Measurements from ENCODE around the gene SCD.

Gene SCD

GRCh38 chr10:100357059-100357858 is 10.2 kb downstream of the SCD start:
- Histone ChIP-seq H3K36me3 (replicated peaks; ENCODE audit: low read depth, low read length) (peaks cover 67% of the 10 kb centered on the region), H4K20me1 (ENCODE audit: insufficient read depth, low read length) (peaks cover 46% of the 10 kb centered on the region), H3K27ac (ENCODE audit: low read length) (no peak overlapping the region), H3K4me3 (ENCODE audit: low read length) (no peak overlapping the region), H2AFZ (ENCODE audit: low read depth, low read length) (no peak overlapping the region), H3K9ac (ENCODE audit: low read length) (no peak overlapping the region), H3K27me3 (ENCODE audit: low read depth, low read length) (no peaks in the 10 kb centered on the region), H3K4me1 (ENCODE audit: low read length) (no peaks in the 10 kb centered on the region), H3K9me3 (ENCODE audit: insufficient read depth, low read length) (no peaks in the 10 kb centered on the region), H3K79me2 (ENCODE audit: low read length) (peaks cover 35% of the 10 kb centered on the region), H3K4me2 (ENCODE audit: low read length) (no peak overlapping the region)
- TF ChIP-seq CTCF (IDR thresholded peaks at IDR 0.05; ENCODE audit: low read depth, low read length) (no peak), EZH2phosphoT487 (IDR thresholded peaks at IDR 0.05; ENCODE audit: low read depth) (no peak)

- Histone ChIP-seq H3K4me1 (ENCODE audit: low read length) (no peaks in the 10 kb centered on the region), H4K20me1 (ENCODE audit: insufficient read depth, low read length) (peaks cover 37% of the 10 kb centered on the region), H2AFZ (ENCODE audit: low read depth, low read length) (no peak overlapping the region), H3K27me3 (ENCODE audit: low read depth, low read length) (no peaks in the 10 kb centered on the region), H3K9me3 (ENCODE audit: insufficient read depth, low read length) (no peaks in the 10 kb centered on the region), H3K9ac (ENCODE audit: low read length) (no peak overlapping the region), H3K36me3 (replicated peaks; ENCODE audit: low read depth, low read length) (peaks cover 52% of the 10 kb centered on the region), H3K4me2 (ENCODE audit: low read length) (no peak overlapping the region), H3K4me3 (ENCODE audit: low read length) (no peak overlapping the region), H3K27ac (ENCODE audit: low read length) (no peak overlapping the region), H3K79me2 (ENCODE audit: low read length) (peaks cover 22% of the 10 kb centered on the region; the same call in 1 of the 2 replicates)
- no peak for TF ChIP-seq EZH2phosphoT487 (IDR thresholded peaks at IDR 0.05; ENCODE audit: low read depth)
These were observed 12.0 kb downstream of the SCD start for GRCh38 chr10:100359030-100359432.

GRCh38 chr10:100359529-100360150 is 12.6 kb downstream of the SCD start:
- TF ChIP-seq EZH2phosphoT487 (IDR thresholded peaks at IDR 0.05; ENCODE audit: low read depth) (no peak), CTCF (IDR thresholded peaks at IDR 0.05; ENCODE audit: low read depth, low read length) (no peak)
- Histone ChIP-seq H3K79me2 (ENCODE audit: low read length) (peaks cover 17% of the 10 kb centered on the region; the same call in 1 of the 2 replicates), H3K4me2 (ENCODE audit: low read length) (no peak overlapping the region), H3K9ac (ENCODE audit: low read length) (no peak overlapping the region), H3K4me3 (ENCODE audit: low read length) (no peak overlapping the region), H3K9me3 (ENCODE audit: insufficient read depth, low read length) (no peaks in the 10 kb centered on the region), H3K27ac (ENCODE audit: low read length) (no peak overlapping the region), H2AFZ (ENCODE audit: low read depth, low read length) (no peak overlapping the region), H3K36me3 (replicated peaks; ENCODE audit: low read depth, low read length) (peaks cover 48% of the 10 kb centered on the region), H3K4me1 (ENCODE audit: low read length) (no peaks in the 10 kb centered on the region), H3K27me3 (ENCODE audit: low read depth, low read length) (no peaks in the 10 kb centered on the region), H4K20me1 (ENCODE audit: insufficient read depth, low read length) (peaks cover 33% of the 10 kb centered on the region)

- Histone ChIP-seq H2AFZ (ENCODE audit: low read depth, low read length) (no peak overlapping the region), H3K36me3 (replicated peaks; ENCODE audit: low read depth, low read length) (peaks cover 42% of the 10 kb centered on the region), H3K27ac (ENCODE audit: low read length) (no peak overlapping the region), H3K79me2 (ENCODE audit: low read length) (peaks cover 12% of the 10 kb centered on the region; the same call in 1 of the 2 replicates), H3K4me3 (ENCODE audit: low read length) (no peak overlapping the region), H3K4me1 (ENCODE audit: low read length) (no peaks in the 10 kb centered on the region), H4K20me1 (ENCODE audit: insufficient read depth, low read length) (peaks cover 29% of the 10 kb centered on the region), H3K9ac (ENCODE audit: low read length) (no peak overlapping the region), H3K27me3 (ENCODE audit: low read depth, low read length) (no peaks in the 10 kb centered on the region), H3K4me2 (ENCODE audit: low read length) (no peak overlapping the region), H3K9me3 (ENCODE audit: insufficient read depth, low read length) (no peaks in the 10 kb centered on the region)
- TF ChIP-seq EZH2phosphoT487 (IDR thresholded peaks at IDR 0.05; ENCODE audit: low read depth) (no peak), CTCF (IDR thresholded peaks at IDR 0.05; ENCODE audit: low read depth, low read length) (no peak)
These were observed 13.2 kb downstream of the SCD start for GRCh38 chr10:100360234-100360633.
